Hematopoietic multipotent progenitor cell treated with erythropoietin and hydrocortisone succinate and interleukin-3 and kit ligand, for 17 days (in vitro differentiated cells): ENCODE results near the gene RNASE13.

Experiments
- DNase-seq: peaks from one replicate; pipeline ENCODE4 v3.0.0-alpha.2; 2015; ENCODE audit warnings: low spot score

RNASE13 gene

DNA sequence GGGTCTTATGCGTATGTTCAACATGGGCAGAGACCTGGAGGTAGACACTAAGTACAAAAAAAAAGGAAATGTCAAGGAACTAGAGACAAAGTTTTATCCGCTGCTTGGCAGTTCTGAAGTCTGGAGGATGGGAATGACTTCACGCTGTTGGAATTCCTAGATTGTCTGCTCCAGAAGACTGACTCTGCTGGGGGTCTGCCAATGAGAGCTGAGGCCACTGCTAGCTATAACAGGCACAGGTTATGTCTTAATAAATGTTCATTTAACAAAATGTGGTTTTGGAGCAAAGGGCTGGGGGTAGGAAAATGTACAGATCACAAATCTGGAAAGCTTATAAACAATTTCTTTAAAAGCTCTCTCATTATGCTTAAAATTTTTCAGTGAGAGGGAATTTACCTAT is 28.9 kb upstream of the RNASE13 start:
- no peak for DNase-seq

GRCh38 chr14:21061347-21061668 is 26.7 kb upstream of the RNASE13 start:
- DNase-seq = no peak

DNA sequence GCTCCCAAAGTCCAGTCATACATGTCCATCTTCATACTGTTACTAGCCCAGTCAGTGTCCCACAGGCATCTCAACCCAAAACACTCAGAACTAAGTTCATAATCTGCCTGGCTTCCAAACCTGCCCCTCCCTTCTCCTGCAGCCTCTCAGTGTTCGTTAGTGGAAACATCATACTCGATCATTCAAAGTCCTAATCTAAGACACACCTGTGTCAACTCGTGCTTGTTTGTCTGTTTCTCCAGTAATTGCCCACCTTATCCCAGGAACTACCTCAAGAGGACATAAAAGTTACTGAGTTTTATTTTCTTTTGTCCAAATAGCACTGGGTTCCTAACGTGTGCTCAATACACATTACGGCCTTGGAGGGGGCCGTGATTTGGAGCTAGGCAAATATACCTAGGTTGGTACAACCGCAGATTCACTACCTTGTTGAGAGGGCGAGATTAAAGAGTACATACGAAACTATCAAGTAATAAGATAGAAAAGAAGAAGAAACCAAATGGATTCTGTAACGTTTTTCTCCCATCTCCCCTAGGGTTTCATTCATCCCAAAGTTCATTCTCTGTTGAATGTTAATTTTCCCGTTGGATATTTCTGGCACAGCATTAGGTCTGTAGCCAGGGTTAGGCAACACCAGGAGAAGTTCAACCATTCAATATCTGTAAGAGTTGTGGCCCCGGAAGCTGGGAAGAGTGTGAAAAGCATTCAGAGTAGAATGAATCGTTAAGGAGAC is 26.2 kb upstream of the RNASE13 start:
- no peak for DNase-seq

DNA sequence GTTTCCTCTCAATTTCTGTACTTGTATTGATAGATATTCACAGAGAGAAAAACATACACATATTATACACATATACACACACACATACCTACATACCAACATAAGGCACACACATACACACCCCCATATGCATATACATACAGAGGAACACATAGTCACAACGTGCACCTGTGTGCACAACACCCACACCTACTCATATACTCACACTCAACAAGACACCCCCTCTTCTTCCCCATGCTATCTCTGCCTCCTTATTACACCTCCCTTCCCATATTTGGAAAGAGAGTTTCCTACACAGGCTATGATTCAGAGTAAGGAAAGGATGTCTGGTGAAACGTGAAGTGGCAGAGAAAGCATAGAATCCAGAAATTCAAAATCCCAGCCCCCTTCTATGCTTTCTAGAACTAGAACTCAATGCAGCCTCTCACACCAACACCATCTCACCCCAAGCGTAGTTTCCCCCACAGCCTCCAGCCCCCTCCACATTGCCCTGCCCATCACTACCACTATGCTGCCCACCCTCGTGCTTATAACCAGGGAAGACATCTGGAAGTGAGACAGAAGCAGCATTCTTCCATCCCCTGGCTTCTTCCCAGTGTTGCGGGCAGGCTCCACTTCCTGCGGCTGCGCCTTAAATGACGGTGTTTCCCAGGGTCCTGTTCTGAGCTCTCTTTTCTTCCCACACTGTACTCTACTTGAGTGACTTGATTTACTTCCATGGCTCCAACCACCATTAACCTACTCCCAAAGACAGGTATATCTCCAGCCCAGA is 25.4 kb upstream of the RNASE13 start:
- no peak for DNase-seq

DNA sequence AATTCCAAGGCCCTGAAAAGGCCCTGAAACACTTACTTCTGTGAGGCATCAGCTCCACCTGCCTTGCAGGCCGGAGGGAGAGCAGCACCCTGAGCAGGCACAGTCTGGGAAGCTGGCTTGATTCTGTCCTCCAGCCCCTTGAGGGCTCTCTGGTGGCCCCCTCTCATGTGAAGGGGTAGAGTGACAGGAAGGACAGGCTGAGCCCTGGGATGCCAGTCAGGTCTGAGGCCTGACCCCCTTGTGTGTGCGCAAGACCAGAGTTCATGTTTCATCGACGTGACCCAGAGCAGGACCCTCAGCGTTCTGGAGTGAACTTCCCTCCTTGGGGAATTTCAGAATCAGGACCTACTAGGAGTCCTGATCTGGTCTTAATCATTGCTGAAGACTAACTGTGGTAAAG is 24.3 kb upstream of the RNASE13 start:
- no peak for DNase-seq

DNA sequence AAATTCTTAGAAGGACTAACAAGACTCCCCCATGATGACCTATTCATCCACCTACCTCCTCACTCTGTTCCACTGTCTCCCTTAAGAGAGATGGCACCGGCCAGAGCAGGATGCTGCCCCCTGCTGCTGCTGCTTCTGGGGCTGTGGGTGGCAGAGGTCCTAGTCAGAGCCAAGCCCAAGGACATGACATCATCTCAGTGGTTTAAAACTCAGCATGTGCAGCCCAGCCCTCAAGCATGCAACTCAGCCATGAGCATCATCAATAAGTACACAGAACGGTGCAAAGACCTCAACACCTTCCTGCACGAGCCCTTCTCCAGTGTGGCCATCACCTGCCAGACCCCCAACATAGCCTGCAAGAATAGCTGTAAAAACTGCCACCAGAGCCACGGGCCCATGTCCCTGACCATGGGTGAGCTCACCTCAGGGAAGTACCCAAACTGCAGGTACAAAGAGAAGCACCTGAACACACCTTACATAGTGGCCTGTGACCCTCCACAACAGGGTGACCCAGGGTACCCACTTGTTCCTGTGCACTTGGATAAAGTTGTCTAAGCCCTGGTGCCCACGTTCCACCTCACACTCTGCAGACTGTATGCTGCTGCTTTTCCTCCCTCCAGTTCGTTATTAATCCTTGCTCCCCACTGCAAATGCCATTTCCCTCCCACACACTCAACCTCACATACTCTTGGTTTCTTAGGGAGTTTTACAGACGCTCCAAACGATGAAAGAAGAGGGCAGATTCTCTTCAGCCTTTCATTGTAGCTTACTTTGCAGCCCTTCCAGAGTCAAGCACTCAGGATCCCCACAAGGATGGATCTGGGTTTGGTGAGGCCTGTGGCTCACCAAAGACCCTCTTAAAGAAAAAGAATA is 23.4 kb upstream of the RNASE13 start, which contains the start of gene RNASE8:
TSS of gene RNASE8 (plus strand) at position 20 of the 873 bp plus-strand sequence. CDS start at position 91, 71 bp downstream.
- no peak for DNase-seq

GRCh38 chr14:21056520-21057163 is 22.0 kb upstream of the RNASE13 start:
- no peak for DNase-seq

DNA sequence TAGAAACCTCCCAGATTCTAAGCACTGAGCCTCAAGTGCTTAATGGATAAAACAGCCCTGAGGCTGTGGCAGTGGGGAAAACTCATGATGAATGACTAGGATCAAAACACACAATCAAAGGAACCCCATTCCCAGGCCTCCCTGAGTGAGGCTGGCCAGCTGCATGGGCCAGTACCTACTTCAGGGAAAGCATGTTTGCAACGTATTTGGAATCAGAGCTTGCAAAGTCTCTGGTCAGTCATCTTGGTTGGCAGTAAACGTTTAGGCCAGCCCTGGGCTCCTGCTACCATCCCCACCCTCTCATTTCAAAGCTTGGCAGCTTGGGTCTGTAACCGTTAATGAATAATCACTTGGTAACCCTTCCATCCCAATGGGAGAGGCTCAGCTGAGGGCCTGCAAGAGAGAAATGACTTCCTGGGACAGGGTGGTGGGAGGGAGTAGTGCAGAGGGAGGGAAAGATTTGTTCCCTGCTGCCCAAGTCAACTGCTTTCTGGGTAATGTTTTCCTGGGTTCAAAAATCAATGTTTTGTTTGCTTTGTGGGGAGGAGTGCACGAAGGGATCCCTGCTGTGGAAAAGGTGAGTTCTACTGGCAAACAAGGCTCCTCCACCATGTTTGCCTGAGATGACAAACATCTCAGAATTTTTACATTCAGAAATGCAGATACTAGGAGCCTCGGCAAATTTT is 21.0 kb upstream of the RNASE13 start:
- no peak for DNase-seq

- DNase-seq = no peak
These were observed 20.1 kb upstream of the RNASE13 start for GRCh38 chr14:21054768-21055145.

DNA sequence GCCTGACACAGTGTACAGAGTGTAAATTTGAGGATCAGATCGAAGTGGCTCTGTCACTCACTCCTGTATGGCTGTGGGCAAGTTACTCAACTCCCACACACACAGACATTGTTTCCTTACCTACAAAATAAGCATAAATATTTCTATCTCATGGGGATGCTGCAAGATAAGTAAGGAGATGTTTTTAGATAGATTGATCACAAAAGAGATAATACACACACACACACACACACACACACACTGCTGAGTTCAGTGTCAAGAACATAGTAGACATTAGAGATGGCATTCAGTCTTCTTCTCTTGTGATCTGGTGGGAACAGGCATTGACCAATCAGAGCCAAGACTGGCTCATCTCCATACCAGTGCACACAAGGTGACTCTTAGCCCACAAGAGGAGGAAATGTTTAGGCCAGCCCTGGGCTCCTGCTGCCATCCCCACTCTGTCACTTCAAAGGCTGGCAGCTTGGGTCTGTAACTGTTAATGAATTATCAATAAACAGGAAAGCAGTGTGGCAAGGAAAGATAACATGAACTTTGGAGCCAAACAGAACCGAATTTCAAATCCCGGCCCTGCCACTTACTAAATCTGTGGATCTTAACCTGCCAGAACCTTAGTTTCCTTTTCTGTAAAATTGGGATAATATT is 19.6 kb upstream of the RNASE13 start:
- no peak for DNase-seq

DNA sequence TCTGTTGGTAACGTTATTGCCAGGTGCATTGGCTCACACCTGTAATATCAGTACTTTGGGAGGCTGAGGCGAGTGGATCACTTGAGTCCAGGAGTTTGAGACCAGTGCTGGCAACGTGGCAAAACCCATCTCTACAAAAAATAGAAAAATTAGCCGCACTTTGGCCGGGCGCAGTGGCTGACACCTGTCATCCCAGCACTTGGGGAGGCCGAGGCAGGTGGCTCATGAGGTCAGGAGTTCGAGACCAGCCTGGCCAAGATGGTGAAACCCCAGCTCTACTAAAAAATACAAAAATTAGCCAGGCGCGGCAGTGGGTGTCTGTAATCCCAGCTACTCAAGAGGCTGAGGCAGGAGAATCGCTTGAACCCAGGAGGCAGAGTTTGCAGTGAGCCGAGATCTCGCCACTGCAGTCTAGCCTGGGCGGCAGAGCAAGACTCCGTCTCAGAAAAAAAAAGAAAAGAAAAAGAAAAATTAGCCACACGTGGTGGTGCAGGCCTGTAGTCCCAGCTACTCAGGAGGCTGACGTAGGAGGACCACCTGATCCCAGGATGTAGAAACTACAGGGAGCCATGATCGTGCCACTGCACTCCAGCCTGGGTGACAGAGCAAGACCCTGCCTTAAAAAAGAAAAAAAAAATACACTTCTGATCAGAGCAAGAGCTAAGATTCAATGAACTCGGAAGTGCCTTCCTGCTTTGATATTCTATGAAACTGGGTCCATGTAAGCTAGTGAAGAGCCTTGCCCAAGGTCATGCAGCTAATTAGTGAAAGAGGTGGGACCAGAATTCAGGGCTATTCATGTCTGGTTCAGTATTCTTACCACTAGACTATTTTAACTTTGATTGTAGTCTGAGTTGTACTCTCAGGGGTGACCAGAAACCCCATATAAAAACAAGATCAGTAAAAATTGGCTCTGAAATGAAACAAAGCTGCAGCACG is 18.8 kb upstream of the RNASE13 start:
- no peak for DNase-seq

DNA sequence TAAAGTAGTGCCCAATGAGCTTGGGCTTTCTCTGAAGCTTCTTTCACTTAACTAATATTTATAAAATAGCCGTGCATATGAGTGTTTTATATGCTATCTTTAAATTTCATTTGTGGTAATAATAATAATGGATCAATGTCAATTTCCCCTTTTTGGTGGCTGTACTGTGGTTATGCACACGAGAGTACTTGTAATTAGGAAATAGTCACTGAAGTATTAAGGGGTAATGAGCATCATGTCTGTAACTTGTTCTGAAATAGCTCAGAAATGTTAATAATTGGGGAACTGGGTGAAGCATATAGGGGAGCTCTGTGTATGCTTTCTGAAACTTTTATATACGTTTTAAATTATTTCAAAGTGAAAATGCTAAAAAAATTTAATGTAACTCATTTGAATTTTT is 16.0 kb upstream of the RNASE13 start:
- no peak for DNase-seq

DNA sequence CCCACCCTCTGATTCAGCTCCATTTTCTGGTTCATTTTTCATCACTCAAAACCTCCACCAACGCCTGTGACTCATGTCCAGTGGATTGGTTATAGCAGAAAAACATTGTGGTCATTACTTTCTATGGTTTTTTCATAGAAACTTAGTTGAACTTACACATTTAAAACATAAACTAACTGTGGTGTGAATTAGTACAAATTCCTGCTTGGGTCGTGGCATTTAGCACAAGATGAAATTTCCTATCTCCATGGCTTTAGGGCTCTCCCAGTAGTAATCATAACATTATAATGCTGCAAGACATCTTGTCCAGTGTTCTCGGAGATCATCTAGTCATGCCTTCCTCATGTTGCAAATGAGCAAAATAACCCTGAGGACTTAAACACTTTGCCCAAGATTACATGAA is 14.7 kb upstream of the RNASE13 start:
- DNase-seq = no peak

DNA sequence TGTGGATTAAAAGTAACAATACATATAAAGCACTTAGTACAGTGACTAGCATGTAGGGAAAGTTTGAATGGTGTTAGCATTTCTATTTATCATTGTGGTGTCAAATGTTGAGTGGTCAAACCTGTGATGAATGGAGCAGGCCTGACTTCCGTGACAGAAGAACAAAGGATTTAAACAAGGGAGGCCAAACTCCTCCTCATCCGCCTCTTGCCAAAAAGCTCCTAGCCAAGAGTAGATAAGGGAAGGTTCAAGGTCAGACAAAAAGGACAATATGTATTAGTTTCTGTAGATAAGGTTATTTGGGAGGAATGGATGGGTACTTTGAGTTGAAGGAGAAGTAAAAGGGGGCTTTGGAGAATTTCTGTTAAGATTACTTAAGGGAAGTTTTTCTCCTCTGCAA is 14.0 kb upstream of the RNASE13 start:
- DNase-seq = no peak

GRCh38 chr14:21047378-21047781 is 12.8 kb upstream of the RNASE13 start:
- no peak for DNase-seq

DNA sequence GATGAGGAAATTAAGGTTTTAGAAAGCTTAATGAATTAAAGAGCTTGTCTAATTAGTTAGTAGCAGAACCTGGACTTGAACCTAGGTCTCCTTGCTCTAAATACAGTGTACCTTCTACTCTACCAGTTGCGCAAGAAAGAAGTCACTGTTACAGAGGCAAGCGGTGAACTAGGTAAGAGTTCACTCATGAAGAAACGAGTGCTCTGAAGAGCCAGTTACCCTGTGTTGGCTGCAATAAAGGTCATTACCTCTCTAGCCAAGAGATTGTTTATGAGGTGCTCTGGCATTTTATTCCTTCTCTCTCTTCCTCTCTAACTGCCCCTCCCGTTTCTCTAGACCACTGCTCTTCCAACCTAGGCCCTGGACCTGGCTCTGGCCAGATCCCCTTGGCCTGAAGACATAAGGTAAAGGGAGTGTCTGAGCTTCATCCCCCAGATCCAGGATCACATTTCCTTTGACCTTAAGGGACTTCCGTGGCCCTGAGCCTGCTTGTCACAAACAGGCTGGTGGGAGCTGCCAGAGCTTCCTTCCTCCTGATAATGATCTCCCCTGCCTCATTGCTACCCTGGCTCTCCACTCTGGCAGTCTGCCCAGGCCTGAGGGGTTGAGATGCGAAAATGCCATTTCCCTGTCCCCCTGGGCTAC is 9.5 kb upstream of the RNASE13 start:
- no peak for DNase-seq

GRCh38 chr14:21043387-21043973 is 8.9 kb upstream of the RNASE13 start:
- no peak for DNase-seq

GRCh38 chr14:21042918-21043317 is 8.3 kb upstream of the RNASE13 start:
- no peak for DNase-seq
